Sigmoid colon (tissue), 7 donors: ENCODE results near the gene WNT16. TPM values are rescaled to one million over a fixed set of nuclear protein-coding genes. Genes with fewer than 3 reads are reported as not detected.

Experiments
- DNase-seq: peaks from one replicate; pipeline ENCODE4 v3.0.0-alpha.2; 2019
- H3K27ac ChIP-seq, 4 donors: fragments of 200-600 bp; sonication (generic); one replicate each; pipeline ENCODE4 v1.5.1; 2016 to 2019; ENCODE audit warnings: mild to moderate bottlenecking in 1 of 4
- H3K27me3 ChIP-seq, 3 donors: fragments of 200-600 bp; sonication (generic); one replicate each; pipeline ENCODE4 v1.5.1; 2019; ENCODE audit warnings: mild to moderate bottlenecking in 1 of 3
- H3K36me3 ChIP-seq, 4 donors: fragments of 200-600 bp; sonication (generic); one replicate each; pipeline ENCODE4 v1.5.1; 2016 to 2019
- H3K4me1 ChIP-seq, 4 donors: fragments of 200-600 bp; sonication (generic); one replicate each; pipeline ENCODE4 v1.5.1; 2017 to 2019
- H3K4me3 ChIP-seq, 4 donors: fragments of 200-600 bp; sonication (generic); one replicate each; pipeline ENCODE4 v1.5.1; 2017 to 2019; ENCODE audit warnings: mild to moderate bottlenecking in 2 of 4, moderate library complexity in 1 of 4
- H3K9me3 ChIP-seq, 4 donors: fragments of 200-600 bp in 3 of 4; sonication (generic) in 3 of 4; one replicate each; pipeline versions ENCODE4 v1.5.1 to v1.6.1; 2013 to 2019
- CTCF ChIP-seq, 4 experiments: fragments of 450-650 bp in 3 of 4; fragments of 200-600 bp in 1 of 4; IDR thresholded peaks; one replicate each; pipeline ENCODE4 v1.5.1; 2016 to 2019; ENCODE audit warnings: antibody characterized with exemption in 4 of 4, mild to moderate bottlenecking in 3 of 4, moderate library complexity in 2 of 4
- EP300 ChIP-seq, 4 donors: sonication (generic); formaldehyde crosslinking; IDR thresholded peaks; one replicate each; pipeline ENCODE4 v1.6.1; 2017; ENCODE audit warnings: antibody characterized with exemption in 4 of 4
- POLR2A ChIP-seq, 2 donors: fragments of 450-650 bp; IDR thresholded peaks; one replicate each; pipeline ENCODE4 v1.6.1; 2016; ENCODE audit warnings: antibody characterized with exemption in 2 of 2, mild to moderate bottlenecking in 2 of 2, moderate library complexity in 2 of 2
- POLR2AphosphoS5 ChIP-seq, 4 donors: sonication (generic); formaldehyde crosslinking; IDR thresholded peaks; one replicate each; pipeline ENCODE4 v1.6.1; 2017; ENCODE audit warnings: antibody characterized with exemption in 4 of 4
- WGBS, 2 donors: extraction: QIAGEN DNeasy Blood & Tissue Kit; methylation state at CpG; one replicate each; pipeline ENCODE4 v1.1.7; 2013; 5-methylcytosine and 5-hydroxymethylcytosine counted together
- intact Hi-C: fragments of 100-400 bp; cut with DNase I; formaldehyde crosslinking; loops from one replicate; pipeline ENCODE4 v1.15.1; 2023
- polyA plus RNA-seq, 3 donors: library from polyadenylated mRNA; stranded (reverse); fragments of 200-250 nt; gene quantifications; one replicate each; pipeline ENCODE4 v1.2.3, GENCODE V29; 2013
- total RNA-seq, 4 donors: library from RNA; depleted of rRNA; stranded (reverse); fragments of >200 nt; gene quantifications; one replicate each; pipeline ENCODE4 v1.1.0, GENCODE V29; 2016
- donor health status: healthy with polysubstance abuse.
- donor health status: Bipolar disorder and iron deficiency.
- donor health status: healthy.

The WNT16 gene
- total and polyA plus RNA-seq, 7 donors: 0.38 to 1.4 (median 0.58) TPM; not detected in 1

GRCh38 chr7:121282129-121282528 lies 46.7 kb upstream of the WNT16 start:
- Histone ChIP-seq H3K36me3 (peaks cover 0 to 37% (median 5%) of the 10 kb centered on the region in 4 donors), H3K9me3 (no peaks in the 10 kb centered on the region), H3K27ac (no peak overlapping the region), H3K4me3 (no peak overlapping the region), H3K27me3 (no peaks in the 10 kb centered on the region), H3K4me1 (peaks cover 0 to 13% (median 4%) of the 10 kb centered on the region in 4 donors)
- WGBS, 2 donors: 23 to 69% methylated on average over 3 of the region's 3 CpGs
- TF ChIP-seq CTCF (IDR thresholded peaks at IDR 0.05): no peak
- intact Hi-C loops: no loop called here
- DNase-seq: no peak

- no peaks in the 10 kb centered on the region for H3K27me3 ChIP-seq
- H3K36me3 ChIP-seq: peaks cover 0 to 41% (median 7%) of the 10 kb centered on the region in 4 donors
- H3K27ac ChIP-seq: no peak overlapping the region
- H3K4me1 ChIP-seq: no peaks in the 10 kb centered on the region
- H3K9me3 ChIP-seq: no peaks in the 10 kb centered on the region
- DNase-seq: no peak
- intact Hi-C loops: no loop called here
- 91 to 98% methylated on average over 1 of the region's 1 CpG for WGBS, 2 donors
- no peak overlapping the region for H3K4me3 ChIP-seq
- TF ChIP-seq POLR2A (IDR thresholded peaks at IDR 0.05): no peak
- TF ChIP-seq CTCF (IDR thresholded peaks at IDR 0.05): no peak
- no peak for TF ChIP-seq POLR2AphosphoS5 (IDR thresholded peaks at IDR 0.05)
- TF ChIP-seq EP300 (IDR thresholded peaks at IDR 0.05): no peak
These were observed 43.6 kb upstream of the WNT16 start for GRCh38 chr7:121285066-121285667.

- TF ChIP-seq CTCF (IDR thresholded peaks at IDR 0.05): no peak
- no peak for TF ChIP-seq POLR2A (IDR thresholded peaks at IDR 0.05)
- TF ChIP-seq EP300 (IDR thresholded peaks at IDR 0.05): no peak
- no peak for TF ChIP-seq POLR2AphosphoS5 (IDR thresholded peaks at IDR 0.05)
These were observed 42.6 kb upstream of the WNT16 start for GRCh38 chr7:121286186-121286585.

GRCh38 chr7:121286742-121287734 lies 41.8 kb upstream of the WNT16 start:
- 76 to 94% methylated on average over 6 of the region's 6 CpGs for WGBS, 2 donors
- H3K9me3 ChIP-seq: no peaks in the 10 kb centered on the region
- intact Hi-C loops: no loop called here

More at GRCh38 chr7:121286186-121286585, 42.6 kb upstream of the WNT16 start:
- H3K27me3 ChIP-seq: no peaks in the 10 kb centered on the region
- H3K4me3 ChIP-seq: no peak overlapping the region
- H3K4me1 ChIP-seq: no peaks in the 10 kb centered on the region
- intact Hi-C loops: no loop called here
- no peak overlapping the region for H3K27ac ChIP-seq
- no peaks in the 10 kb centered on the region for H3K9me3 ChIP-seq
- 91 to 93% methylated on average over 2 of the region's 2 CpGs for WGBS, 2 donors
- no peak for DNase-seq
- H3K36me3 ChIP-seq: peaks cover 0 to 41% (median 7%) of the 10 kb centered on the region in 4 donors

More at GRCh38 chr7:121286742-121287734, 41.8 kb upstream of the WNT16 start:
- DNase-seq: no peak
- no peaks in the 10 kb centered on the region for H3K4me1 ChIP-seq
- peaks cover 0 to 38% (median 7%) of the 10 kb centered on the region in 4 donors for H3K36me3 ChIP-seq
- TF ChIP-seq POLR2A (IDR thresholded peaks at IDR 0.05) (no peak), POLR2AphosphoS5 (IDR thresholded peaks at IDR 0.05) (no peak), CTCF (IDR thresholded peaks at IDR 0.05) (no peak), EP300 (IDR thresholded peaks at IDR 0.05) (no peak)
- no peaks in the 10 kb centered on the region for H3K27me3 ChIP-seq
- no peak overlapping the region for H3K27ac ChIP-seq
- no peak overlapping the region for H3K4me3 ChIP-seq
